ENCODE data around the gene COBLL1. TPM values are rescaled to one million over a fixed set of nuclear protein-coding genes. Genes with fewer than 3 reads are reported as not detected.

Gene COBLL1
- total and polyA plus RNA-seq, 4 donors = 12.6 to 31.3 (median 20.6) TPM

Small RNAs within 50 kb of the gene (small RNA-seq; reads per million reads assigned to genes)
- gene RNA5SP110 (ENCODE audit: low replicate concordance) = not detected
- not detected for gene SNORA70F (ENCODE audit: low replicate concordance)

Other genes with a start within 250 kb of the COBLL1 start
- 10 to 100 TPM; 11.3 to 11.9 TPM for gene GRB14, start 220.3 kb downstream of the COBLL1 start, total RNA-seq
- 10 to 100 TPM; 21.1 to 31.5 TPM for gene GRB14, start 220.3 kb downstream of the COBLL1 start, polyA plus RNA-seq (ENCODE audit: insufficient read length in 2 of 2)
- 10 to 100 TPM in 1 of 2 donors, 1 to 10 TPM in 1; 3.1 to 28.9 TPM for gene SLC38A11, start 113.7 kb upstream of the COBLL1 start, total RNA-seq
- 1 to 10 TPM; 2.2 to 4.2 TPM for gene SLC38A11, start 113.7 kb upstream of the COBLL1 start, polyA plus RNA-seq (ENCODE audit: insufficient read length in 2 of 2)

All from spinal cord (tissue), 4 donors.